Measurements from ENCODE around the gene PDE1C.

PDE1C gene

GRCh38 chr7:31819031-31819430 is 251.2 kb downstream of the PDE1C start:
- DNase-seq (ENCODE audit: low spot score) = no peak
- Histone ChIP-seq H3K9me3 (ENCODE audit: severe bottlenecking) (no peaks in the 10 kb centered on the region), H3K4me1 (ENCODE audit: insufficient read depth, poor library complexity, severe bottlenecking) (peaks cover 7% of the 10 kb centered on the region), H3K36me3 (ENCODE audit: low read depth) (no peaks in the 10 kb centered on the region), H3K27ac (ENCODE audit: poor library complexity, severe bottlenecking) (no peak overlapping the region), H3K27me3 (ENCODE audit: insufficient read depth, poor library complexity, severe bottlenecking) (no peaks in the 10 kb centered on the region), H3K4me3 (ENCODE audit: severe bottlenecking) (no peak overlapping the region)
- TF ChIP-seq, protein P1, sequence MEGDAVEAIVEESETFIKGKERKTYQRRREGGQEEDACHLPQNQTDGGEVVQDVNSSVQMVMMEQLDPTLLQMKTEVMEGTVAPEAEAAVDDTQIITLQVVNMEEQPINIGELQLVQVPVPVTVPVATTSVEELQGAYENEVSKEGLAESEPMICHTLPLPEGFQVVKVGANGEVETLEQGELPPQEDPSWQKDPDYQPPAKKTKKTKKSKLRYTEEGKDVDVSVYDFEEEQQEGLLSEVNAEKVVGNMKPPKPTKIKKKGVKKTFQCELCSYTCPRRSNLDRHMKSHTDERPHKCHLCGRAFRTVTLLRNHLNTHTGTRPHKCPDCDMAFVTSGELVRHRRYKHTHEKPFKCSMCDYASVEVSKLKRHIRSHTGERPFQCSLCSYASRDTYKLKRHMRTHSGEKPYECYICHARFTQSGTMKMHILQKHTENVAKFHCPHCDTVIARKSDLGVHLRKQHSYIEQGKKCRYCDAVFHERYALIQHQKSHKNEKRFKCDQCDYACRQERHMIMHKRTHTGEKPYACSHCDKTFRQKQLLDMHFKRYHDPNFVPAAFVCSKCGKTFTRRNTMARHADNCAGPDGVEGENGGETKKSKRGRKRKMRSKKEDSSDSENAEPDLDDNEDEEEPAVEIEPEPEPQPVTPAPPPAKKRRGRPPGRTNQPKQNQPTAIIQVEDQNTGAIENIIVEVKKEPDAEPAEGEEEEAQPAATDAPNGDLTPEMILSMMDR (IDR thresholded peaks at IDR 0.05; ENCODE audit: poor library complexity, severe bottlenecking) = no peak
- ATAC-seq (ENCODE audit: low read depth) = no peak

- no peaks in the 10 kb centered on the region for H3K9me3 ChIP-seq (ENCODE audit: severe bottlenecking)
- no peaks in the 10 kb centered on the region for H3K27me3 ChIP-seq (ENCODE audit: insufficient read depth, poor library complexity, severe bottlenecking)
- peaks cover 7% of the 10 kb centered on the region for H3K4me1 ChIP-seq (ENCODE audit: insufficient read depth, poor library complexity, severe bottlenecking)
- no peak overlapping the region for H3K4me3 ChIP-seq (ENCODE audit: severe bottlenecking)
- H3K36me3 ChIP-seq (ENCODE audit: low read depth) = no peaks in the 10 kb centered on the region
- H3K27ac ChIP-seq (ENCODE audit: poor library complexity, severe bottlenecking) = no peak overlapping the region
- no peak for ATAC-seq (ENCODE audit: low read depth)
- TF ChIP-seq, protein P1 (IDR thresholded peaks at IDR 0.05; ENCODE audit: poor library complexity, severe bottlenecking) = no peak
- no peak for DNase-seq (ENCODE audit: low spot score)
Measured at GRCh38 chr7:31816810-31817209, 253.4 kb downstream of the PDE1C start.

DNA sequence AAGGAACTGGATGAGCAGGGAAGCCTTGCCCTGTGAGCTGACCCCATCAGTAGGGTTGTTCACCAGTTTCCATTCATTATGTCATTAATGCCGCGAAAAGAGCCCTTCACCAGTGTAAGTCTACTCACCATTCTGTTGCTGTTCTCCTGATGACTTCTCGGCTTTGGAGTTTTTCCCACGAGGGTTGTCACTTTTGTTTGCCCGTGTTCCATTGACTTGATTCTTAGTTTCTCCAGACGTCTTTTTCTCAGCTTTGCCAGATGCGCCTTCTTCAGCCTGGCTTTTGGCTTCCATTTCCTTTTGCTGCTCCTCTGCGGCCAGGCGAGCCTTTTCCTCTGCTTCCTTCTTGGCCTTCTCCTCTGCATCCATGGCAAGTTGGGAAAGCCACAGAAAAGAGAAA is 254.4 kb downstream of the PDE1C start:
- no peak overlapping the region for H3K4me3 ChIP-seq (ENCODE audit: severe bottlenecking)
- no peak for ATAC-seq (ENCODE audit: low read depth)
- no peaks in the 10 kb centered on the region for H3K27me3 ChIP-seq (ENCODE audit: insufficient read depth, poor library complexity, severe bottlenecking)
- peaks cover 7% of the 10 kb centered on the region for H3K4me1 ChIP-seq (ENCODE audit: insufficient read depth, poor library complexity, severe bottlenecking)
- DNase-seq (ENCODE audit: low spot score) = no peak
- no peaks in the 10 kb centered on the region for H3K36me3 ChIP-seq (ENCODE audit: low read depth)
- TF ChIP-seq, protein P1 (IDR thresholded peaks at IDR 0.05; ENCODE audit: poor library complexity, severe bottlenecking) = no peak
- no peak overlapping the region for H3K27ac ChIP-seq (ENCODE audit: poor library complexity, severe bottlenecking)
- no peaks in the 10 kb centered on the region for H3K9me3 ChIP-seq (ENCODE audit: severe bottlenecking)

GRCh38 chr7:31814187-31814586 is 256.0 kb downstream of the PDE1C start:
- H3K4me1 ChIP-seq (ENCODE audit: insufficient read depth, poor library complexity, severe bottlenecking) = peaks cover 7% of the 10 kb centered on the region
- TF ChIP-seq, protein P1 (IDR thresholded peaks at IDR 0.05; ENCODE audit: poor library complexity, severe bottlenecking) = peak; percentile 25
- DNase-seq (ENCODE audit: low spot score) (no peak), ATAC-seq (ENCODE audit: low read depth) (no peak)
- H3K9me3 ChIP-seq (ENCODE audit: severe bottlenecking) = no peaks in the 10 kb centered on the region
- no peak overlapping the region for H3K27ac ChIP-seq (ENCODE audit: poor library complexity, severe bottlenecking)
- no peaks in the 10 kb centered on the region for H3K36me3 ChIP-seq (ENCODE audit: low read depth)
- H3K4me3 ChIP-seq (ENCODE audit: severe bottlenecking) = no peak overlapping the region
- H3K27me3 ChIP-seq (ENCODE audit: insufficient read depth, poor library complexity, severe bottlenecking) = no peaks in the 10 kb centered on the region

DNA sequence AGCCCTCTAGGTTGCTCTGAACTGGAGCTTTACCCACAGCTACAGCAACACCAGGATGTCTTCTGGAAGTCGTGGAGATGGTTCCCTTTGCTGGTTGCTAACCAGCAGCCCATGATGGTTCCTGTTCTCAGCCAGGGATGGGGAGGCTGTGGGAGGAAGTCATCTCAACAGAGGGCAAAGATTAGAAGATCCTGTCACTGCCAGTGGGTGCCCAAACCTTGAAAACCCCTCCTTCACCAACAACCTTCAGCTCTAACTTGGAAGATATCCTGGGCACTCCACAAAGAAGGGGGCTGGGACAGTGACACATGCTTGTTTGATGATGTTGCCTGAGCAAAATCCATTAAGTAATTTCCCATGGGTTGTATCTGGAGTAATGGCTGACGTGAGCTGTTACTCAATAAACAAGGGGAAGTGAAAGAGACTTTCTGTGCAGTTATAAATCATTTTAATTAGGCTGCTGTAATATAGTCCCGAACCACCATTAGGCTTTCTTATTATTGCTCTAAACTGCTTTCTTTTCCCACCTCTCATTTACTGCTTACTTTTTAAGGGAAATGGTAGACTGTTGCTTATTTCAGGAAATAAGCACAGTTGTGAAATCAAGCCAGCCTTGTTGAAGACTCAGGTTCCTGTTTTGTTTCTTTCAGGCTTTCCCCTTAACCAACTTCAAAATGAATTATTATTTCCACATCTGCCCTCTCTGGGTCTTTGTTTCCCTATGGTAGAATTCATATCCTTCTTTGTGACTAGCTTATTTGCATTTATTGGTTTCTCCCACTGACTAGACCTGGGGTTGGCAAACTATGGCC is 258.4 kb downstream of the PDE1C start:
- H3K9me3 ChIP-seq (ENCODE audit: severe bottlenecking) = no peaks in the 10 kb centered on the region
- no peak overlapping the region for H3K4me3 ChIP-seq (ENCODE audit: severe bottlenecking)
- H3K27ac ChIP-seq (ENCODE audit: poor library complexity, severe bottlenecking) = no peak overlapping the region
- peaks cover 7% of the 10 kb centered on the region for H3K4me1 ChIP-seq (ENCODE audit: insufficient read depth, poor library complexity, severe bottlenecking)
- no peaks in the 10 kb centered on the region for H3K36me3 ChIP-seq (ENCODE audit: low read depth)
- no peaks in the 10 kb centered on the region for H3K27me3 ChIP-seq (ENCODE audit: insufficient read depth, poor library complexity, severe bottlenecking)
- ATAC-seq (ENCODE audit: low read depth) (no peak), DNase-seq (ENCODE audit: low spot score) (no peak)
- TF ChIP-seq, protein P1 (IDR thresholded peaks at IDR 0.05; ENCODE audit: poor library complexity, severe bottlenecking) = no peak

All from RWPE2 (cell line).